Fibroblast of skin of back (primary cell): ENCODE measurements around the gene TOM1L2.

Source experiments
- DNase-seq: peaks from one replicate; pipeline ENCODE4 v3.0.0-alpha.2; 2013

TOM1L2 gene

DNA sequence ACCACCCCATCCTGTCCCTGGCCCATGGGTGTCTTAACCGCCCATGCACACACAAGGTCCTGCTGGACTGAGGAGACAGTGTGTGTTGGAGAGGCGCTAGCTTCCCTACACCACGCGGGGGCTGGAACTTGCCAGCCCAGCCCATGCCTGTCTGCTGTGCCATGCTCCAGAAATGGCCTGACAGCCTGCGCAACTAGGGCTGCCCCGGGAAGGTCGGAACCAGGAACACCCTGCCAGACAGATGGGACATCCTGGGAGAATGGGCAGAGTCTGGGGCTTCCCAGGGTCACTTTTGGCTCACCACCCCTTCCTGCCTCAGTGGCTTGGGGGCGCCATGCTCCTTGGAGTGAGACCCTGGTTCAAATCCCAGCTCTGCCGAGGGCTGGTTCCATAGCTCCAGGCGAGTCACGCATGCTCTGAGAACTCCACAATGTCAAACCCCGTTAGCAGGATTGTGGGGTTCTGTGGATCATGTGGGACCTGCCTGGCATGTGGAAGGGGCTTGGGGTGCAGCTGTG, 171.6 kb downstream of the TOM1L2 start:
- DNase-seq = no peak

DNA sequence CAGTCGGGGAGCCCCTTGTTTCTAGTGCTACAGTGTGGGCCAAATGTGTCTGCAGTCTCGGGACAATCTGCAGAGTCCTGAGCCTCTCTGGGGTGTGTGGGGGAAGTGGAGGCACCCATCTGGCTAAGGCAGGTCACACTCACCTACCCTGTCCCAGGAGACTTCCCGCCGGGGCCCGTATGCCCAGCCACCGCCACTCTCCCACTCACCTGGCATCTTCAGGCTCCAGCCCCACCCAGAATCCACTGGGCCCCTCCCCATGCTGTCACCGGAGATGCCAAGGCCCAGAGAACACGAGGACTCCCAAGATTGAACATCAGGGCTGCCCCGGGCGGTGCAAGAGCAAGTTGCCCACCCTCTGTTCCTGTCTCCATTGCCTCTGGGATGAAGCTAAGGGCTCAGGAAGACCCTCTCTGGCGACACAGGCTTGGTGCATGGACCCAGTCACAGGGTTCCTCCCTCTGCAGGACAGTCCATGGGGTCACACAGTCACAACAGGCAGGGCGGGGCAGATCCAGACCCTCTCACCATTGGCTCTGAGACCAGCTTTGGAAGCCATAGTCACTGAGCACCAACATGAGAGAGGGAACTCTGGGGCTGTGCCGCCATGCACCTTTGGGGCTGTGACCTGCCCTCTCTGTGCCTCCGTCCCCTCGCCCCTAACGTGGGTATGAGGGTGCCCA, 173.5 kb downstream of the TOM1L2 start:
- DNase-seq = no peak

DNA sequence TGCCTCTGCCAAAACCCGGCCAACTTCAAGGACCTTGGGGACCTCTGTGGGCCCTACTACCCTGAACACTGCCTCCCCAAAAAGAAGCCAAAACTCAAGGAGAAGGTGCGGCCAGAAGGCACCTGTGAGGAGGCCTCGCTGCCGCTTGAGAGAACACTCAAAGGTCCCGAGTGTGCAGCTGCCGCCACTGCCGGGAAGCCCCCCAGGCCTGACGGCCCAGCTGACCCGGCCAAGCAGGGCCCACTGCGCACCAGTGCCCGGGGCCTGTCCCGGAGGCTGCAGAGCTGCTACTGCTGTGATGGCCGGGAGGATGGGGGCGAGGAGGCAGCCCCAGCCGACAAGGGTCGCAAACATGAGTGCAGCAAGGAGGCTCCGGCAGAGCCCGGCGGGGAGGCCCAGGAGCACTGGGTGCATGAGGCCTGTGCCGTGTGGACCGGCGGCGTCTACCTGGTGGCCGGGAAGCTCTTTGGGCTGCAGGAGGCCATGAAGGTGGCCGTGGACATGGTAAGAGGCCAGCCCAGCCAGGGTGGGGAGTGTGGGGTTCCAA, 174.1 kb downstream of the TOM1L2 start:
- no peak for DNase-seq

DNA sequence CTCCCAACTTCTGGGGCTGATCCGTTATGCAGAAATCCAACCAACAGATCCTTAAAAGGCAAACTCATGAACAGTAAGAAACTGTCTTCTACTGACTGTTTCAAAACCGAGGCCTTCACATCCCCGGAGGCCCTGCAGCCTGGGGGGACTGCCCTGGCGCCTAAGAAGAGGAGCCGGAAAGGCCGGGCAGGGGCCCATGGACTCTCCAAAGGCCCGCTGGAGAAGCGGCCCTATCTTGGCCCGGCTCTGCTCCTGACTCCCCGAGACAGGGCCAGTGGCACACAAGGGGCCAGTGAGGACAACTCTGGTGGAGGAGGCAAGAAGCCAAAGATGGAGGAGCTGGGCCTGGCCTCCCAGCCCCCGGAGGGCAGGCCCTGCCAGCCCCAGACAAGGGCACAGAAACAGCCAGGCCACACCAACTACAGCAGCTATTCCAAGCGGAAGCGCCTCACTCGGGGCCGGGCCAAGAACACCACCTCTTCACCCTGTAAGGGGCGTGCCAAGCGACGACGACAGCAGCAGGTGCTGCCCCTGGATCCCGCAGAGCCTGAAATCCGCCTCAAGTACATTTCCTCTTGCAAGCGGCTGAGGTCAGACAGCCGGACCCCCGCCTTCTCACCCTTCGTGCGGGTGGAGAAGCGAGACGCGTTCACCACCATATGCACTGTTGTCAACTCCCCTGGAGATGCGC, 174.9 kb downstream of the TOM1L2 start:
- DNase-seq = no peak

DNA sequence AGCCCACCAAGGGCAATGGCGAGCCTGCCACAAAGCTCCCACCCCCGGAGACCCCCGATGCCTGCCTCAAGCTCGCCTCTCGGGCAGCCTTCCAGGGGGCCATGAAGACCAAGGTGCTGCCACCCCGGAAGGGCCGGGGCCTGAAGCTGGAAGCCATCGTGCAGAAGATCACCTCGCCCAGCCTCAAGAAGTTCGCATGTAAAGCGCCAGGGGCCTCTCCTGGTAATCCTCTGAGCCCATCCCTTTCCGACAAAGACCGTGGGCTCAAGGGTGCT, 175.5 kb downstream of the TOM1L2 start:
- no peak for DNase-seq

DNA sequence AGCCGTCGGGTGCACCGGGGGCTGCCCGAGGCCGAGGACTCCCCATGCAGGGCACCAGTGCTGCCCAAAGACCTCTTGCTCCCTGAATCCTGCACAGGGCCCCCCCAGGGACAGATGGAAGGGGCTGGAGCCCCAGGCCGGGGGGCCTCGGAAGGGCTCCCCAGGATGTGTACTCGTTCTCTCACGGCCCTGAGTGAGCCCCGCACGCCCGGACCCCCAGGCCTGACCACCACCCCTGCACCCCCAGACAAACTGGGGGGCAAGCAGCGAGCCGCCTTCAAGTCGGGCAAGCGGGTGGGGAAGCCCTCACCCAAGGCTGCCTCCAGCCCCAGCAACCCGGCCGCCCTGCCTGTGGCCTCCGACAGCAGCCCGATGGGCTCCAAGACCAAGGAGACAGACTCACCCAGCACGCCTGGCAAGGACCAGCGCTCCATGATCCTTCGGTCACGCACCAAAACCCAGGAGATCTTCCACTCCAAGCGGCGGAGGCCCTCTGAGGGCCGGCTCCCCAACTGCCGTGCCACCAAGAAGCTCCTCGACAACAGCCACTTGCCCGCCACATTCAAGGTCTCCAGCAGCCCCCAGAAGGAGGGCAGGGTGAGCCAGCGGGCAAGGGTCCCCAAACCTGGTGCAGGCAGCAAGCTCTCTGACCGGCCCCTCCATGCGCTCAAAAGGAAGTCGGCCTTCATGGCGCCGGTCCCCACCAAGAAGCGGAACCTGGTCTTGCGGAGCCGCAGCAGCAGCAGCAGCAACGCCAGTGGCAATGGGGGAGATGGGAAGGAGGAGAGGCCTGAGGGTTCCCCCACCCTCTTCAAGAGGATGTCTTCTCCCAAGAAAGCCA, 176.0 kb downstream of the TOM1L2 start:
- no peak for DNase-seq

DNA sequence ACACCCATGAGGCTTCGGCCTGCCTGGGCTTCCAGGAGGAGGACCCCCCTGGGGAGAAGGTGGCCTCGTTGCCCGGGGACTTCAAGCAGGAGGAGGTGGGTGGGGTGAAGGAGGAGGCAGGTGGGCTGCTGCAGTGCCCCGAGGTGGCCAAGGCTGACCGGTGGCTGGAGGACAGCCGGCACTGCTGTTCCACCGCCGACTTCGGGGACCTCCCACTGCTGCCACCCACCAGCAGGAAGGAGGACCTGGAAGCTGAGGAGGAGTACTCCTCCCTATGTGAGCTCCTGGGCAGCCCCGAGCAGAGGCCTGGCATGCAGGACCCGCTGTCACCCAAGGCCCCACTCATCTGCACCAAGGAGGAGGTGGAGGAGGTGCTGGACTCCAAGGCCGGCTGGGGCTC, 176.9 kb downstream of the TOM1L2 start:
- no peak for DNase-seq

DNA sequence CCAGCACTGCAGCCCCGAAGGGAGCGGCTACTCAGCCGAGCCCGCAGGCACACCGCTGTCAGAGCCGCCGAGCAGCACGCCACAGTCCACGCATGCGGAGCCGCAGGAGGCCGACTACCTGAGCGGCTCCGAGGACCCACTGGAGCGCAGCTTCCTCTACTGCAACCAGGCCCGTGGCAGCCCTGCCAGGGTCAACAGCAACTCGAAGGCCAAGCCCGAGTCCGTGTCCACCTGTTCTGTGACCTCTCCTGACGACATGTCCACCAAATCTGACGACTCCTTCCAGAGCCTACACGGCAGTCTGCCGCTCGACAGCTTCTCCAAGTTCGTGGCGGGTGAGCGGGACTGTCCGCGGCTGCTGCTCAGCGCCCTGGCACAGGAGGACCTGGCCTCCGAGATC, 177.8 kb downstream of the TOM1L2 start:
- no peak for DNase-seq
